ENCODE results near the gene CEP20.

DNA sequence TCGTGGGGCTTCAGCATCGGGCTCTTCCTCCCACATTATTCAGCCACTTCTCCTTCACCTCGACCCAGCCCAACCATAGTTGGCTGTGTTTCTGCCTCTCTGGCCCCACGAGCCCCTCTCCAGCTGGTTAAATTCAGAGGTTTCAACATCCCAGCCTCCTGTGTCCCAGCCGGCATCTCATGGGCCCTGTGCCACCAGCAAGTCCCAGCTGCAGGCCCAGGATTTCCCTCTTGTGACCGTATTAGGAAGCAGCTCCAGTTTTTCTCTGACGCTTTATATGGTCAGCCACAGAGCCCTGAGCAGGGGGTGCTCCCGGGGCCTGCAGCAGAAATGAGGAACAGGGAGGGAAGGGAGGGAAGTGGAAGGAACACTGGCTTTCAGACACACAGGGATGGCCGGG, 58.9 kb downstream of the CEP20 start:
- TF ChIP-seq EZH2 (IDR thresholded peaks at IDR 0.05; ENCODE audit: borderline replicate concordance, low read depth, low read length, severe bottlenecking) = no peak
- TF ChIP-seq, protein P1, sequence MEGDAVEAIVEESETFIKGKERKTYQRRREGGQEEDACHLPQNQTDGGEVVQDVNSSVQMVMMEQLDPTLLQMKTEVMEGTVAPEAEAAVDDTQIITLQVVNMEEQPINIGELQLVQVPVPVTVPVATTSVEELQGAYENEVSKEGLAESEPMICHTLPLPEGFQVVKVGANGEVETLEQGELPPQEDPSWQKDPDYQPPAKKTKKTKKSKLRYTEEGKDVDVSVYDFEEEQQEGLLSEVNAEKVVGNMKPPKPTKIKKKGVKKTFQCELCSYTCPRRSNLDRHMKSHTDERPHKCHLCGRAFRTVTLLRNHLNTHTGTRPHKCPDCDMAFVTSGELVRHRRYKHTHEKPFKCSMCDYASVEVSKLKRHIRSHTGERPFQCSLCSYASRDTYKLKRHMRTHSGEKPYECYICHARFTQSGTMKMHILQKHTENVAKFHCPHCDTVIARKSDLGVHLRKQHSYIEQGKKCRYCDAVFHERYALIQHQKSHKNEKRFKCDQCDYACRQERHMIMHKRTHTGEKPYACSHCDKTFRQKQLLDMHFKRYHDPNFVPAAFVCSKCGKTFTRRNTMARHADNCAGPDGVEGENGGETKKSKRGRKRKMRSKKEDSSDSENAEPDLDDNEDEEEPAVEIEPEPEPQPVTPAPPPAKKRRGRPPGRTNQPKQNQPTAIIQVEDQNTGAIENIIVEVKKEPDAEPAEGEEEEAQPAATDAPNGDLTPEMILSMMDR (IDR thresholded peaks at IDR 0.05; ENCODE audit: borderline replicate concordance, extremely low read depth, low read length, poor library complexity, severe bottlenecking) = no peak

Measured in DND-41 (cell line).